NT2/D1 (cell line): ENCODE data around the gene DSTN.

Experiments used
- SUZ12 ChIP-seq: IDR thresholded peaks from 2 replicates; pipeline ENCODE4 v1.6.1; 2011; ENCODE audit not compliant: insufficient read length, insufficient read depth; ENCODE audit errors: extremely low read depth
- YY1 ChIP-seq: IDR thresholded peaks from 2 replicates; pipeline ENCODE4 v1.6.1; 2011; ENCODE audit not compliant: insufficient read length, insufficient read depth
- ZNF274 ChIP-seq: IDR thresholded peaks from 2 replicates; pipeline ENCODE4 v1.6.1; 2011; ENCODE audit warnings: mild to moderate bottlenecking, low read depth, low read length

- TF ChIP-seq YY1: no peak
- TF ChIP-seq SUZ12: no peak
- TF ChIP-seq ZNF274: no peak
Observed at GRCh38 chr20:17570347-17571152, 675 bp downstream of the DSTN start.
